ENCODE data around the gene THAP5.

The THAP5 gene

DNA sequence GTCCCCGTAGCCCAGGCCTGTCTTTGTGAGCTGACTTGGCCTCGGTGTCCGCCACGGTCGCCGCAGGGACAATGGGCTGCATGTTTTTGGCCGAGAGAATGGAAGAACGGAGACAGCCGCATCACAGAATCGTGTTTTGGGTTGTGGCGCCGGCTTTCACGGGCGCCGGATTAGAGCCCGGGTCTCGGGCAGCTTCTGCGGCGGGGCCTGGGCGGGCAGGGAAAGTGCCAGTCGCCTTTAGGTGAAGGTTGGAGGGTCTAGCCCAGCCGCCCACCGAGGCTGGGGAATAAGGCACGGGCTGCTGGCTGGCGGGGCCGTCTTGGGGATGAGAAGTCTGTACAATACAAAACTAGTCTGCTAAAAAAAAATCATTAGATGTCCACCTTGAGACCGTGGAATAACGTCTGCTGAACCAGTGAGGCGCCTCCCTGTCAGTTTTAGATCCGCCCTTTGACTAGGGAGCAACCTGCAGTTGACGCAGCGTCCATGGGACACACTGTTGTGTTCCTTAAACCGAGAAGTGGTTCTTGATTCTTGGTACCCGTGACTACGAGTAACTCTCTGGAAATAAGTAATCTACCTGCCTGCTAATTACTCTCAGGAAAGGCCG lies 745 bp upstream of the THAP5 start:
- Histone ChIP-seq H3F3A (ENCODE audit: control insufficient read depth, insufficient read depth) (peaks cover 3% of the 10 kb centered on the region; the same call in 1 of the 2 replicates), H3K9me3 (ENCODE audit: control insufficient read depth, insufficient read depth, low read length) (no peaks in the 10 kb centered on the region), H3K4me1 (ENCODE audit: control insufficient read depth, low read length) (peaks cover 33% of the 10 kb centered on the region), H3K9me2 (replicated peaks; ENCODE audit: control insufficient read depth, low read length) (no peaks in the 10 kb centered on the region), H4K20me1 (ENCODE audit: control insufficient read depth, insufficient read depth, low read depth, low read length) (no peaks in the 10 kb centered on the region), H3K36me3 (ENCODE audit: control insufficient read depth, low read length) (peaks cover 76% of the 10 kb centered on the region), H3K27me3 (ENCODE audit: control insufficient read depth, low read length) (no peaks in the 10 kb centered on the region), H3K27ac (ENCODE audit: low read depth, low read length) (peak overlapping the region; percentile 92), H3K4me3 (ENCODE audit: low read length) (peak overlapping the region; percentile 83), H3K4me2 (ENCODE audit: low read length) (peak overlapping the region; percentile 70), H3K79me2 (ENCODE audit: control insufficient read depth, low read length) (peaks cover 84% of the 10 kb centered on the region)
- TF ChIP-seq EZH2phosphoT487 (IDR thresholded peaks at IDR 0.05; ENCODE audit: borderline replicate concordance, low read length) = no peak
- TF ChIP-seq, protein P1, sequence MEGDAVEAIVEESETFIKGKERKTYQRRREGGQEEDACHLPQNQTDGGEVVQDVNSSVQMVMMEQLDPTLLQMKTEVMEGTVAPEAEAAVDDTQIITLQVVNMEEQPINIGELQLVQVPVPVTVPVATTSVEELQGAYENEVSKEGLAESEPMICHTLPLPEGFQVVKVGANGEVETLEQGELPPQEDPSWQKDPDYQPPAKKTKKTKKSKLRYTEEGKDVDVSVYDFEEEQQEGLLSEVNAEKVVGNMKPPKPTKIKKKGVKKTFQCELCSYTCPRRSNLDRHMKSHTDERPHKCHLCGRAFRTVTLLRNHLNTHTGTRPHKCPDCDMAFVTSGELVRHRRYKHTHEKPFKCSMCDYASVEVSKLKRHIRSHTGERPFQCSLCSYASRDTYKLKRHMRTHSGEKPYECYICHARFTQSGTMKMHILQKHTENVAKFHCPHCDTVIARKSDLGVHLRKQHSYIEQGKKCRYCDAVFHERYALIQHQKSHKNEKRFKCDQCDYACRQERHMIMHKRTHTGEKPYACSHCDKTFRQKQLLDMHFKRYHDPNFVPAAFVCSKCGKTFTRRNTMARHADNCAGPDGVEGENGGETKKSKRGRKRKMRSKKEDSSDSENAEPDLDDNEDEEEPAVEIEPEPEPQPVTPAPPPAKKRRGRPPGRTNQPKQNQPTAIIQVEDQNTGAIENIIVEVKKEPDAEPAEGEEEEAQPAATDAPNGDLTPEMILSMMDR (IDR thresholded peaks at IDR 0.05; ENCODE audit: low read depth, low read length, poor library complexity, severe bottlenecking) = no peak

DNA sequence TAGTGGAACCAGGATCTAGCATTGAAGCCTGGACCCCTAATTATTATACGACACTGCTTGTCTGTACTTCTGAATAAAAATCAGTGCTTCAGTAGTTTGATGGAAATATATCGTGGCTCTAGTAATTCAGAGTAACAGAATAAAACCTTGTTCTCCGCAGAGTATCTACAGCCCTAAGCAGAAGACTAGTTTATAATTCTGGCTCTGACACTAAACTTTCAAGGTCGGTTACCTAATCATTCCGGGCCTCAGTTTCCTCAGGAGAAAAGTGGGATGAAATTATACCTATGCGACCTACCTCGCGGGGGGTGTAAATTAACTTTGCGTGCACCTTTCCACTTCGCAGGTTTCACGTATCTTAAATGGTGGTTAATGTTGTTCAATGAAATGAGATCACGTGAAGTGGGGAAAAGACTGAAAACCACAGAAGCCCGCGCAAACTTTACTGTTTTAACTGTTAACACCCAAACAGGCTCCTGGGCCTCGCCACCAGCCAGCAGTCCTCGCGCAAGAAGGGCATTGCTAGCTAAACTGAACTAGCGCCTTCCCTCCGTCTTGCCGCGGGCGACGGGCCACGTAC lies 615 bp downstream of the THAP5 start:
- H3K27ac ChIP-seq (ENCODE audit: low read depth, low read length) = peak overlapping the region; percentile 92
- H3K9me3 ChIP-seq (ENCODE audit: control insufficient read depth, insufficient read depth, low read length) = no peaks in the 10 kb centered on the region
- no peak for TF ChIP-seq EZH2phosphoT487 (IDR thresholded peaks at IDR 0.05; ENCODE audit: borderline replicate concordance, low read length)
- TF ChIP-seq, protein P1 (IDR thresholded peaks at IDR 0.05; ENCODE audit: low read depth, low read length, poor library complexity, severe bottlenecking) = no peak
- H3K36me3 ChIP-seq (ENCODE audit: control insufficient read depth, low read length) = peaks cover 78% of the 10 kb centered on the region
- no peaks in the 10 kb centered on the region for H3K27me3 ChIP-seq (ENCODE audit: control insufficient read depth, low read length)
- H4K20me1 ChIP-seq (ENCODE audit: control insufficient read depth, insufficient read depth, low read depth, low read length) = no peaks in the 10 kb centered on the region
- H3K9me2 ChIP-seq (replicated peaks; ENCODE audit: control insufficient read depth, low read length) = no peaks in the 10 kb centered on the region
- peaks cover 33% of the 10 kb centered on the region for H3K4me1 ChIP-seq (ENCODE audit: control insufficient read depth, low read length)
- H3K4me2 ChIP-seq (ENCODE audit: low read length) = peak overlapping the region; percentile 78
- H3K4me3 ChIP-seq (ENCODE audit: low read length) = peak overlapping the region; percentile 83
- H3F3A ChIP-seq (ENCODE audit: control insufficient read depth, insufficient read depth) = peaks cover 3% of the 10 kb centered on the region; the same call in 1 of the 2 replicates
- peaks cover 85% of the 10 kb centered on the region for H3K79me2 ChIP-seq (ENCODE audit: control insufficient read depth, low read length)

DNA sequence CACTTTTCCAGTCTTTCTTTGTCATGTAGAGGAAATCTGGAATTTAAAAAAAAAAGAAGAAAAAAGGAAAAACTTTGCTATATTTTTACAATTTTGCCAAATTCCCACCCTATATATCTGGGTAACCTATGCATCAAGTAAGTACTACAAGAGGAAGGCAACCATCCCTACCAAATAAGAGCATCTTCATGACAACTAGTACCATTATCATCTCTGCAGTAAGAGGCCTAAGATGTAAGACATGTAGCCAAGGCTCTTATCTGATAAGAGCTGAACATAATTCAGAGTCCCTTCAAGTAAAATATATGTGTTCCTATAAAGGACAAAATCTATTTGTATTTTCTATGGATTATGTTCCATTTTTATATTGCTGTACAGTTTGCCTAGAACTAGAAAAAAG lies 3.5 kb downstream of the THAP5 start:
- no peak overlapping the region for H3K4me3 ChIP-seq (ENCODE audit: low read length)
- H3K4me2 ChIP-seq (ENCODE audit: low read length) = no peak overlapping the region
- H3K9me3 ChIP-seq (ENCODE audit: control insufficient read depth, insufficient read depth, low read length) = no peaks in the 10 kb centered on the region
- H3K27ac ChIP-seq (ENCODE audit: low read depth, low read length) = no peak overlapping the region
- no peaks in the 10 kb centered on the region for H3K27me3 ChIP-seq (ENCODE audit: control insufficient read depth, low read length)
- H3K36me3 ChIP-seq (ENCODE audit: control insufficient read depth, low read length) = peaks cover 65% of the 10 kb centered on the region
- H4K20me1 ChIP-seq (ENCODE audit: control insufficient read depth, insufficient read depth, low read depth, low read length) = no peaks in the 10 kb centered on the region
- no peaks in the 10 kb centered on the region for H3K9me2 ChIP-seq (replicated peaks; ENCODE audit: control insufficient read depth, low read length)
- TF ChIP-seq, protein P1 (IDR thresholded peaks at IDR 0.05; ENCODE audit: low read depth, low read length, poor library complexity, severe bottlenecking) = no peak
- TF ChIP-seq EZH2phosphoT487 (IDR thresholded peaks at IDR 0.05; ENCODE audit: borderline replicate concordance, low read length) = no peak
- H3F3A ChIP-seq (ENCODE audit: control insufficient read depth, insufficient read depth) = peaks cover 3% of the 10 kb centered on the region; the same call in 1 of the 2 replicates
- H3K4me1 ChIP-seq (ENCODE audit: control insufficient read depth, low read length) = peaks cover 24% of the 10 kb centered on the region
- peaks cover 60% of the 10 kb centered on the region for H3K79me2 ChIP-seq (ENCODE audit: control insufficient read depth, low read length)

Data from DOHH2 (cell line).